HT-29 (cell line): ENCODE measurements around the gene SEPTIN2. TPM values are rescaled to one million over a fixed set of nuclear protein-coding genes. Genes with fewer than 3 reads are reported as not detected.
"Not testable (repeated sequence)": the region's sequence is repeated elsewhere in the genome, so short reads cannot be mapped to it uniquely, and the experiment has no call there.

ENCODE experiments used
- DNase-seq: peaks from one replicate; pipeline ENCODE4 v3.0.0-alpha.2; 2015; ENCODE audit warnings: low spot score
- total RNA-seq: library from RNA; depleted of rRNA; stranded (reverse); fragments of >200 nt; shearing (Covaris generic); gene quantifications from 2 replicates; pipeline ENCODE4 v1.2.3, GENCODE V29; 2014; rRNA removed

The SEPTIN2 gene
- total RNA-seq, 1 experiment from 2014 or later, result 164 TPM

DNA sequence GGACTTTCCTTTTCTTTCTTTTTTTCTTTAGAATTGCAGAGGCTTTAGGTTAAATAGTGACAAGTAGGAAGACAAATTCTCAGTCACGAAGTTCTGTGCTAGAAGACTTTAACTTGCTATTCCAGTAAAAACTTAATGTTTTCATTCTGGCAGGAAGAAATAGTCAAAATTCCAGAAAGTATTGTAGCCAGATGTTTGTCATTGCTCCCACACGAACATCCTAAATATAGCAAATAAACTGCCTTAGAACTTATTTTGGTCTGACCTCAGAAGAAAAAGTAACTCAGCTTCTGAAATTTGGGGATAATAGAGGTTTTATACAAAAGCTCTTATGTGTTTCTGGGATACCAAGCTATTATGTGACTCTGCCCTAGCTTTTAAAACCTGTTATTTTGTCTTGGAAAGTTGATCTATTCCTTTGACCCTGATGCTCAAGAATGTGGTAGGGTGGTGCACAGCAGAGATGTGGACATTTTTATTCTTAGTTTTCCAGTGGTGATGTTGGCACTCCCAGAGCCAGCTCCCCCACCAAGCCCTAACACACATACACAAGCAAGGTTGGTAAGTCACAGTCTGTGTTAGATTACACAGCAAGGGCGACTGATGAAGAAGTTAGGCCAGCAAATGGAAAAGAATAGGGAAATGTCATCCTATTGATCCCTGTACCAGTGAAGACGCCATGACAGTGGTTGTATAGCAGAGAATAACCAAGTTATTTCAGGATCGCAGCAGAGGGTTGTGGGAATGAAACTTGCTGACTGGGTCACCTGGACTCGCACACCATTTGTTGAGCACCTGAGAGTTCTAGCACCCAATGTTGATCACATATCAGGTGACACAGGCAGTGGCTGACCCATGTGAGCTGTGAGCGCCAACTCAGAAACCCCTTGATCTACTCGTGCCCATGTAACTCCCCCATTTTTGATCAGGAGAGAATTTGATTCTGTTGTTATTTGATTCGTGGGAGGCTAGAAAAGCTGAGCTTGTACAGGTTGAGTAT lies 64.1 kb downstream of the SEPTIN2 start:
- no peak for DNase-seq

DNA sequence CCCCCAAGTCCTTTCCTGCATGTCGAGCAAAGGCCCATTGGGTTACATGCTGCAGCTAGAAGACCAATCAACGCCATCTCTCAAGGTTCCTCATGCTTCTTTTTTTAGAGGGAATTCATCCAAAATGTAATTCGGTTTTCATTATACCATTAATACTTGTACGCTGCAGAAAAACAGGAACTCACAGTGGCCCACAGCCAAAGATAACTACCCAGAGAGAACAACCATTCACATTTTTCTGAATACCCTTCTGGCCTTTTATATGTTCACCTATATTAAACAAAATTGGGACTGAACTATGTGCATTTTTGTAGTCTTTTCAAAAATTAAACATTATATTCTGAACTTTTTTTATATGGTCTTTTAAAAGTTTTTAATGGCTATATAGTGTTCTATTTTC lies 66.1 kb downstream of the SEPTIN2 start:
- DNase-seq, result no peak

GRCh38 chr2:241385450-241385849 lies 69.7 kb downstream of the SEPTIN2 start:
- not testable (repeated sequence) for DNase-seq

- no peak for DNase-seq
Measured at GRCh38 chr2:241386519-241386918, 70.8 kb downstream of the SEPTIN2 start.

- no peak for DNase-seq
Measured at GRCh38 chr2:241389697-241390096, 74.0 kb downstream of the SEPTIN2 start.

DNA sequence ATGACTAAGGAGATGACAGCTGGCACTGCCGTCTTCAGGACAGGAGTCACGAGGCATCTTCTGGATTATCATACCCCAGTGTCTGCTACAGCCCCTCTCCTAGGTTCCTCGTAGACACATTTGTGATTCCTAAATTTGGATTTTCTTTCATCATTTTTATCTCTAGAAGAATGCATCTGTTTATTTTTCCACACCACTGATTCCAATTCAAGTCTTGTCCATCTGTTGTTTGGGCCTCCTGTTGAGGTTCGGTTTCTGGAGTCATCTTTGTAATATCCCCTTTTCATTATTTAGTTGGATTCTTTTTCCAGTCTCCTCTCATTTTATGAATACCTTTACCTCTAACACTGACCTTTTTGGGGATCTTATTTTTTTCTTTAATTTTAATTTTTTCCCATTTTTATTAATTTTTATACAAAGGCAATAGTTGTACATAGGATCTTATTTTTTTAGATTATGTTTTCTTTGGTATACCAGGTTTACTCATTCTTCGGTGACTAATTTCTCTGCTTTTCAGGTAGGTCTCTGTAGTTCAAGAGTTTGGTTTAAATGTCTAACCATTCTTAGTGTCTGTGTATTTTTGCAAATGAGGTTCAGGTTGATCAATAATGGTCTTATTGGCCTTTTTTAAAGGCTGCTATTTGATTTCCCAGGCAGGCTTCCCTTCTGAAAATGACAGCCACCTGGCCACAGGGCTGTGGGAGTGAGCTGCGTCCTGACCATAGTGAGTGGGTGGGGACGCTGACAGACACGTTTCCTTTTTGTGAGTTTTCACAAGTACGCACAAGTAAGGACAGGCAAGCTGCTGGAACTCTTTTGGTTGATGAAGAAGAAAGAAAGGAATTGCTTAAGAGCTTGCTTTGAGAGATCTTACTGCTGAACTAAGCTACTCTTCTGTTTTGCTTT lies 74.8 kb downstream of the SEPTIN2 start:
- DNase-seq, result no peak

GRCh38 chr2:241391892-241392665 lies 76.4 kb downstream of the SEPTIN2 start:
- DNase-seq, result peak; percentile 83

DNA sequence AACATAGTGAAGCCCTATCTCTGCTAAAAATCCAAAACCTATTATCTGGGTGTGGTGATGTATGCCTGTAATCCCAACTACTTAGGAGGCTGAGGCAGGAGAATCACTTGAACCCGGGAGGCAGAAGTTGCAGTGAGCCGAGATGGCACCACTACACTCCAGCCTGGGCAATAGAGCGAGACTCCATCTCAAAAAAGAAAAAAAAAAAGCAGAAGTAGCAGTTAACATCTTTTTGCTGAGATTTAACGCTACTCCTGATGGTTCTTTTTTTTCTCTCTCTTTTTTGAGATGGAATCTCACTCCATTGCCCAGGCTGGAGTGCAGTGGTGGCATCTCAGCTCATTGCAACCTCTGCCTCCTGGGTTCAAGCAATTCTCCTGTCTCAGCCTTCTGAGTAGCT lies 77.0 kb downstream of the SEPTIN2 start:
- not testable (repeated sequence) for DNase-seq

- no peak for DNase-seq
Measured at GRCh38 chr2:241393524-241394196, 77.9 kb downstream of the SEPTIN2 start.

DNA sequence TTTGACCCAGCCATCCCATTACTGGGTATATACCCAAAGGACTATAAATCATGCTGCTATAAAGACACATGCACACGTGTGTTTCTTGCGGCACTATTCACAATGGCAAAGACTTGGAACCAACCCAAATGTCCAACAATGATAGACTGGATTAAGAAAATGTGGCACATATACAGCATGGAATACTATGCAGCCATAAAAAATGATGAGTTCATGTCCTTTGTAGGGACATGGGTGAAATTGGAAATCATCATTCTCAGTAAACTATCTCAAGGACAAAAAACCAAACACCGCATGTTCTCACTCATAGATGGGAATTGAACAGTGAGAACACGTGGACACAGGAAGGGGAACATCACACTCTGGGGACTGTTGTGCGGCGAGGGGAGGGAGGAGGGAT lies 81.1 kb downstream of the SEPTIN2 start:
- not testable (repeated sequence) for DNase-seq

DNA sequence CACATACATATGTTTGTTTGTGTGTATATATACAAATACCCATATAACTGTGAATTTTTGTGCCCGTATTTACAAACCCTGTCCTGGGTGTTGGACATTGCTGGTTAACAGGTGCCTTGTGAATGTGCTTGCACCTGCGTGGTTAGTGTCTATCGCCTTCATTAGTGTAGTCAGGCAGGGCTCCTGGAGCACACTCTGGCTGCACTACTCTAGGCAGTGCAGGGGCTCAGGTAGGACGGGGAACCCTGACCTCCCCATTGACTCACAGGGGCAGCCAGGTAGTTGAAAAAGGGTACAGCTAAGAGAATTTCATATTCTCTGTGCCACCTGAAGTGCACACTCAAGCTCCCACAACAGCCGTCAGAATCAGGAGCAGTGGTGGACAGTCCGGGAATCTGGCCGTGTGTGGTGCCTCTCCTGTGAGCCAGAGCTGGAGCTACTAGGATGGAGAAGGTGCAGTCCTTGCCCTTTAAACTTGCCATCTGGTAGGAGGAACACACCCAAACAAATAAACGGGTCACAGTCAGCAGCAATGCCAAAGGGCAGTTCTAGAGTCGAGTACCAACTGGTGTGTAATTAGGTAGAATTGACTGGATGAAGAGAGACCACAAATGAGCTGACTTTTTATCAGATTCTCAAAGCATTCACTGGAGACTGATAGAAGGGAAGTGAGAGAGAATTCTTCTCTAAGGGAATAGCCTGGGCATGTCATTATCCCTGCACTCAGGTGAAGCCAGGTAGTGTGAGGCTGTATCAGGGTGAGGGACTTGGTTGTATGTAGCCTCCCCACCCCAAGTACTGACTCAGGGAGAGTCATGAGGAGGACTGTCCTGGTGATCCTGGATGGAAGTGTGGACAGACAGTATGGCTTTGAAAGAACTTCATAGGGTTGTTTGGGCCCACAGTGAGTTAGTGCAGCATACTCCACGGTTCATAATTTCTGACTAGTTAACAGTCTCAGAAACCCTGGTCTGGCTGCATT lies 84.5 kb downstream of the SEPTIN2 start:
- peak; percentile 14 for DNase-seq

Other genes starting within 250 kb of the SEPTIN2 start
- gene MTERF4, start 213.6 kb upstream of the SEPTIN2 start, total RNA-seq, result 29.0 and 29.8 TPM in 2 replicates
- 13.4 and 15.9 TPM in 2 replicates for gene PASK, start 166.5 kb upstream of the SEPTIN2 start, total RNA-seq
- gene PPP1R7, start 165.5 kb upstream of the SEPTIN2 start, total RNA-seq, result 45.6 and 69.6 TPM in 2 replicates
- gene ANO7, start 127.2 kb upstream of the SEPTIN2 start, total RNA-seq, result 3.0 and 4.1 TPM in 2 replicates
- 461 and 493 TPM in 2 replicates for gene HDLBP, start 253 bp upstream of the SEPTIN2 start, total RNA-seq
- gene FARP2, start 40.4 kb downstream of the SEPTIN2 start, total RNA-seq, result 53.7 and 54.1 TPM in 2 replicates
- gene STK25, start 192.7 kb downstream of the SEPTIN2 start, total RNA-seq, result 291 and 314 TPM in 2 replicates
- 50.4 and 54.8 TPM in 2 replicates for gene BOK, start 242.8 kb downstream of the SEPTIN2 start, total RNA-seq